ENCODE measurements around the gene CLEC19A.

The CLEC19A gene

GRCh38 chr16:19269098-19269497 is 16.4 kb upstream of the CLEC19A start:
- no peak overlapping the region for H3K4me2 ChIP-seq (ENCODE audit: low read length)
- TF ChIP-seq CTCF (IDR thresholded peaks at IDR 0.05), result no peak
- no peak overlapping the region for H3K9ac ChIP-seq
- H3K4me1 ChIP-seq, result no peaks in the 10 kb centered on the region
- H3K79me2 ChIP-seq, result no peaks in the 10 kb centered on the region
- H3K9me3 ChIP-seq (ENCODE audit: control insufficient read depth, low read length), result no peaks in the 10 kb centered on the region
- H3K27ac ChIP-seq, result no peak overlapping the region
- no peaks in the 10 kb centered on the region for H3K27me3 ChIP-seq (ENCODE audit: control insufficient read depth, insufficient read depth, low read length)
- H3K4me3 ChIP-seq (ENCODE audit: low read depth, low read length), result no peak overlapping the region
- no peaks in the 10 kb centered on the region for H3K36me3 ChIP-seq (ENCODE audit: control insufficient read depth, insufficient read depth, low read length)
- no peak overlapping the region for H2AFZ ChIP-seq

DNA sequence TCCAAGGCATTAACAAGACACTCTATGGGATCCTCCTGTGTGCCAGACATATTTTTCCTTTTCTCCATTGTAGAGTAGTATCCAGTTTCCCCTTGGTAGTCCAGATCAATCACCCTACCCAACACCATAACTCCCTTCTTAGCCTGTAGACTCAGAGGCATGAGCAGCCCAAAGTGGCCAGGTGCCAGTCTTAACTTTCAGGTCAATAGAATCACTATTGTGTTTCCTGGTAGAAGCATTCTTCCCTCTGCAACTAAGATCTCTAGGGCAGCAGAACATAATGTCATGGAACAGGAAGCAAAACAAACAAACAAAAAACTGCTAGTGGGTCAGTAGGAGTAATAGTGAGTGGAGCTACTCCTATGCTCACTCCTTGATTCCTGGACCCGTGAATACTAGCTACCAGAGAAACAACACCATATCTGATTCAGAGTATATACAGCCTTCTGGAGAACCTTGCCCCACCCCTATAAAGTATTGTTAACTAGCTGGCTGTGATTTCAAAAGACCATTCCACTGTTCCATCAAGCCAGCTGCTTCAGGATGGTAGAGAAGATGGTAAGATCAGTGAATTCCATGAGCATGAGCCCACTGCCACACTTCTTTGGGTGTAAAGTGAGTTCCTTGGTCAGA is 11.2 kb upstream of the CLEC19A start:
- H3K4me2 ChIP-seq (ENCODE audit: low read length), result no peak overlapping the region

GRCh38 chr16:19278403-19278802 is 7.1 kb upstream of the CLEC19A start:
- Histone ChIP-seq H3K27ac (no peak overlapping the region), H3K36me3 (ENCODE audit: control insufficient read depth, insufficient read depth, low read length) (no peaks in the 10 kb centered on the region), H3K4me3 (ENCODE audit: low read depth, low read length) (no peak overlapping the region), H2AFZ (no peak overlapping the region), H3K9me3 (ENCODE audit: control insufficient read depth, low read length) (no peaks in the 10 kb centered on the region), H3K4me2 (ENCODE audit: low read length) (no peak overlapping the region), H3K27me3 (ENCODE audit: control insufficient read depth, insufficient read depth, low read length) (no peaks in the 10 kb centered on the region), H3K79me2 (no peaks in the 10 kb centered on the region), H3K4me1 (no peaks in the 10 kb centered on the region), H3K9ac (no peak overlapping the region)
- TF ChIP-seq CTCF (IDR thresholded peaks at IDR 0.05), result no peak

More for the DNA sequence above, 11.2 kb upstream of the CLEC19A start:
- no peaks in the 10 kb centered on the region for H3K4me1 ChIP-seq
- no peaks in the 10 kb centered on the region for H3K36me3 ChIP-seq (ENCODE audit: control insufficient read depth, insufficient read depth, low read length)
- no peak overlapping the region for H3K9ac ChIP-seq
- H3K27me3 ChIP-seq (ENCODE audit: control insufficient read depth, insufficient read depth, low read length), result no peaks in the 10 kb centered on the region
- H3K4me3 ChIP-seq (ENCODE audit: low read depth, low read length), result no peak overlapping the region
- TF ChIP-seq CTCF (IDR thresholded peaks at IDR 0.05), result no peak
- H2AFZ ChIP-seq, result no peak overlapping the region
- H3K79me2 ChIP-seq, result no peaks in the 10 kb centered on the region
- H3K27ac ChIP-seq, result no peak overlapping the region
- no peaks in the 10 kb centered on the region for H3K9me3 ChIP-seq (ENCODE audit: control insufficient read depth, low read length)

- H3K36me3 ChIP-seq (ENCODE audit: control insufficient read depth, insufficient read depth, low read length), result no peaks in the 10 kb centered on the region
- no peaks in the 10 kb centered on the region for H3K9me3 ChIP-seq (ENCODE audit: control insufficient read depth, low read length)
- H3K27ac ChIP-seq, result no peak overlapping the region
- no peak overlapping the region for H2AFZ ChIP-seq
- no peak for TF ChIP-seq CTCF (IDR thresholded peaks at IDR 0.05)
- H3K9ac ChIP-seq, result no peak overlapping the region
- no peak overlapping the region for H3K4me2 ChIP-seq (ENCODE audit: low read length)
- no peak overlapping the region for H3K4me3 ChIP-seq (ENCODE audit: low read depth, low read length)
- H3K4me1 ChIP-seq, result no peaks in the 10 kb centered on the region
- H3K27me3 ChIP-seq (ENCODE audit: control insufficient read depth, insufficient read depth, low read length), result no peaks in the 10 kb centered on the region
- H3K79me2 ChIP-seq, result no peaks in the 10 kb centered on the region
Measured at GRCh38 chr16:19281246-19281645, 4.3 kb upstream of the CLEC19A start.

DNA sequence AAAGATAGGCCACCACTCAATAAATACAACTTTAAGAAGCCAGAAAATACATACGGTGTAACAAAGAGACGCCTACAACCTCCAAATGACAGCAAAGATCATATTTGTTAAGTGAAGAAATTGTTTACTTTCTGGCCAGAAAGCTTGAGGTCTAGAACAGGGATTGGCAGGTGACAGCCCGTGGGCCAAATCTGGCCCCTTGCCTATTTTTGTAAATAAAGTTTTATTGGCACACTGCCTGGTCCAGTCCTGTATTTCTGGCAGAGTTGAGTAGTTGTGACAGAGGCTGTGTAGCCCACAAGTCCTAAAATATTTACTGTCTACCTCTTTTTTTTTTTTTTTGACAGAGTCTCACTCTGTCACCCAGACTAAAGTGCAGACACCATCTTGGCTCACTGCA is 3.4 kb upstream of the CLEC19A start:
- Histone ChIP-seq H3K4me2 (ENCODE audit: low read length) (no peak overlapping the region), H3K27me3 (ENCODE audit: control insufficient read depth, insufficient read depth, low read length) (no peaks in the 10 kb centered on the region), H3K4me3 (ENCODE audit: low read depth, low read length) (no peak overlapping the region), H3K36me3 (ENCODE audit: control insufficient read depth, insufficient read depth, low read length) (no peaks in the 10 kb centered on the region), H3K4me1 (no peaks in the 10 kb centered on the region), H3K9me3 (ENCODE audit: control insufficient read depth, low read length) (no peaks in the 10 kb centered on the region), H3K79me2 (no peaks in the 10 kb centered on the region), H3K9ac (no peak overlapping the region), H2AFZ (no peak overlapping the region), H3K27ac (no peak overlapping the region)
- no peak for TF ChIP-seq CTCF (IDR thresholded peaks at IDR 0.05)
